Activated naive CD8-positive, alpha-beta T cell treated with anti-CD3 and anti-CD28 coated beads, Interleukin-2, amount 50 U/mL, for 24 hours (primary cell): ENCODE measurements around the gene ABCE1.
"Not testable (repeated sequence)": the region's sequence is repeated elsewhere in the genome, so short reads cannot be mapped to it uniquely, and the experiment has no call there.

Experiments used
- ATAC-seq: fragments of 150-1000 bp; cut with Tn5 transposase; one replicate; pipeline ENCODE4 v1.10.0; 2021
- DNase-seq: peaks from one replicate; pipeline ENCODE4 v3.0.0; 2021
- H3K27ac Mint-ChIP-seq: one replicate; pipeline ENCODE4 v1.8.0; 2021; ENCODE audit warnings: mild to moderate bottlenecking, mixed read lengths
- H3K27me3 Mint-ChIP-seq: one replicate; pipeline ENCODE4 v1.8.0; 2021; ENCODE audit warnings: mixed read lengths
- H3K36me3 Mint-ChIP-seq: one replicate; pipeline ENCODE4 v1.8.0; 2021; ENCODE audit warnings: low read depth, mixed read lengths
- H3K4me1 Mint-ChIP-seq: one replicate; pipeline ENCODE4 v1.8.0; 2021; ENCODE audit warnings: mixed read lengths
- H3K4me3 Mint-ChIP-seq: one replicate; pipeline ENCODE4 v1.8.0; 2021; ENCODE audit warnings: mild to moderate bottlenecking, moderate library complexity, mixed read lengths
- H3K9me3 Mint-ChIP-seq: one replicate; pipeline ENCODE4 v1.8.0; 2021; ENCODE audit warnings: mixed read lengths

Gene ABCE1

DNA sequence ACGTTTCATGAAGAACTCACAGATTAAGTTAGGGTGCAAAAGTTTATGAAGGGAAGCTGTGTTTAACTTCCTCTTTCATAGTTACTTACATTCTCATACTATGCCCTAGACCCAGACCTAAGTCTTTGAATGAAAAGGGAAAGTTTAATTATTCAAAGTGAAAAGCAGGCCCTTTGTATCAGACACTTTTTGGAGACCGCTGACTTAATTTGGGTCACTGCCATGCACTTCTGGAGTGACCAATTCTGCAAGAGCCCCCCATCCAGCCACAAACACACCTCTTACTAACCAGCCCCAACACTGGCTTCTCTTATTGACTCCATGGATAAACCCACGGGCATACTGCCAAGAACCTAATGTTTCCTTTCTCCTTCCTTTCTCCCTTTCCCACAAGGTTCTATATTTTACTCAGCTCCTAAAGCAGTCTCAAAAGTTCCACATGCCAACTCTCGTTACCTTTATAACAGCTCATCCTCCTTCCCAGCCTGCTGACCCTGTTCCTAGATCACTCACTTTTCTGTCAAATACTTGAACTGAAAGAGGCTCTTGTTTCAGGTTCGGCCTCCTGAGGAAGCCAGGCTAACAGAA lies 34.5 kb downstream of the ABCE1 start:
- Mint-ChIP-seq H3K4me3 (peak overlapping the region; percentile 44), H3K27ac (peak overlapping the region; percentile 91), H3K4me1 (peaks cover 50% of the 10 kb centered on the region), H3K27me3 (no peaks in the 10 kb centered on the region), H3K36me3 (peaks cover 60% of the 10 kb centered on the region), H3K9me3 (no peaks in the 10 kb centered on the region)
- DNase-seq (no peak), ATAC-seq (peak; percentile 64)

DNA sequence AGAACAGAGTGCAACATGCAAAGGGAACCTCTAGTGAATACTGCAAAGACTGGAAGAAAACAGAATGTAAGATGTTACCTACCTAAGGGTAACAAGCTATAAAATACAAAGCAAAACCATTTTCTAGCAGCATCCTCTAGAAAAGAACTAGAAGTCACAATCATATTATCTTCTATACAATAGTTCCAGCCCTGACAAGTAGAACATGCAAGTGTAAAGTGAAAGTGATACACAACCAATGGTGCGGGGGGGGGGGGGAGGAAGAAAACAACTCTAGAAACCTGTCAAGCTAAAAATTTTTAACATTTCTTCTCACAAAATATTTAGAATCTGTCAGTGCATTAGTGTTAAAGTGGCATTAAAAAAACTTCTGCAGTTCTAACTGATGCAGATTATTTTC lies 38.1 kb downstream of the ABCE1 start:
- peaks cover 39% of the 10 kb centered on the region for H3K4me1 Mint-ChIP-seq
- not testable (repeated sequence) for H3K4me3 Mint-ChIP-seq, DNase-seq, H3K27ac Mint-ChIP-seq, H3K27me3 Mint-ChIP-seq, ATAC-seq, H3K9me3 Mint-ChIP-seq
- peaks cover 63% of the 10 kb centered on the region for H3K36me3 Mint-ChIP-seq

DNA sequence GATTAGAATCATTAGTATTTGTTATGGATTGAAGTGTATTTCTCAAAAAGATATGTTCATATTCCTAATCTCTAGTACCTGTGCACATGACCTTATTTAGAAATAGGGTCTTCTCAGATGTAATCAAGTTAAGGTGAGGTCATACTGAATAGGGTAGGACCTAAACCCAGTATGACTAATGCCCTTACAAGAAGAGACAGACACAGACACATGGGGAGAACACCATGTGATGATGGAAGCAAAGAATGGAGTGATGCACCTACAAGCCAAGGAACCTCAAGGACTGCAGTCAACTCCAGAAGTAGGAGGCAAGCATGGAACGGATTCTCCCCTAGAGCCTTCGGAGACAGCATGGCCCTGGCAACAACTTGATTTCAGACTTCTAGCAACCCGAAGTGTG lies 50.9 kb downstream of the ABCE1 start:
- Mint-ChIP-seq H3K27me3 (no peaks in the 10 kb centered on the region), H3K4me3 (no peak overlapping the region), H3K36me3 (peaks cover 68% of the 10 kb centered on the region), H3K9me3 (no peaks in the 10 kb centered on the region), H3K27ac (no peak overlapping the region), H3K4me1 (peaks cover under 1% of the 10 kb centered on the region)
- ATAC-seq, result peak; percentile 49
- DNase-seq, result no peak

DNA sequence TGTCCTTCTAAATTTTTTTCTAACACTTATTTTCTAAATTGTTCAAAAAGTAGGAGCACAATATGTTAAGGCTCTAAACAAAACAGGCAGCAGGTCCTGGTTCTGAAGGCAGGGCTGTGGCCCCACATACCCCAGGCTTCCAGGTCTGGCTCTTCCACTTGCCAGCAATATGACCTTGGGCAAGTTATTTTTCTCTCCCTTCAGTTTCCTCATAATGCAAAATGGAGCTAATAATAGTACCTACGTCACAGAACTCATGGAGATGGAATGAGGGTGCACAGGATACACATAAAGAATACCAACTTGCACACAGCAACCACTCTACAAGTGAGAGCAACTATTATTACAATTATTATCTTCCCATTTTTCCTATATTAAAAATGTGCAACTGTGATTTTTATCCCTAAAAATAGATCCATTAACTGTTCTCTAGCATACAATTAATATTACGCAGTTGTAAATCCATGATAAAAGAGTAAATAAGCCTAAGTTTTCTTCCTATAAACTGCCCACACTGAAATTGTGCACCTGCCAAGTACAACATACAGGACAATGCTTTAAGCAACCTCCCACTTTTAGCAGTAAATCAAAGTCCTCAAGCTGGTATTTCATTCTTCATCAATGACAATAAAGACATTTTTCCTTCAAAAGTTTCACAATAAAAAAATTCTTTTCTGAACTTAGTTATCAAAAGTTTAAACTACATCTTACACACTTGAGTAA lies 55.2 kb downstream of the ABCE1 start:
- ATAC-seq (no peak), DNase-seq (no peak)
- Mint-ChIP-seq H3K9me3 (no peaks in the 10 kb centered on the region), H3K27ac (peak overlapping the region; percentile 15), H3K4me1 (peaks cover 8% of the 10 kb centered on the region), H3K27me3 (no peaks in the 10 kb centered on the region), H3K36me3 (peaks cover 68% of the 10 kb centered on the region), H3K4me3 (no peak overlapping the region)

DNA sequence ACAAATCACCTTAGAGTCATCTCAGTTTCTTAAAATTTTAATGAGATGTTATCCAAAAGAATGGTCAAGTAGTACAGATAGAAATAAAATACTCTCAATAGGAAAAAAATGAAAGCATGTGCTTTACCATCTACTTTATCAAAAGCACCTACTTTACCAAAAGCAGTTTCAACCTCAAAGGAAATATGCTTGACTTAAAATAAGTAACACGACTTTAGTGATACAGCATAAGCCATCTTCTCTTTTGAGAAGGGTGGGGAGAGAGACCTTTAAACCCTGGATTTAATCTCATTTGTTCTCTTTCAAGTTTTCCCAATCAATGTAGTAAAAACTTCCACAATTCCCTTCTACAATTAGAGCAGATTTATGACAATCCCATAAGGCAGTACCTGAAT lies 55.8 kb downstream of the ABCE1 start:
- Mint-ChIP-seq H3K9me3 (no peaks in the 10 kb centered on the region), H3K27me3 (no peaks in the 10 kb centered on the region), H3K27ac (no peak overlapping the region), H3K4me1 (peaks cover 8% of the 10 kb centered on the region), H3K4me3 (no peak overlapping the region), H3K36me3 (peaks cover 69% of the 10 kb centered on the region)
- ATAC-seq (no peak), DNase-seq (no peak)

DNA sequence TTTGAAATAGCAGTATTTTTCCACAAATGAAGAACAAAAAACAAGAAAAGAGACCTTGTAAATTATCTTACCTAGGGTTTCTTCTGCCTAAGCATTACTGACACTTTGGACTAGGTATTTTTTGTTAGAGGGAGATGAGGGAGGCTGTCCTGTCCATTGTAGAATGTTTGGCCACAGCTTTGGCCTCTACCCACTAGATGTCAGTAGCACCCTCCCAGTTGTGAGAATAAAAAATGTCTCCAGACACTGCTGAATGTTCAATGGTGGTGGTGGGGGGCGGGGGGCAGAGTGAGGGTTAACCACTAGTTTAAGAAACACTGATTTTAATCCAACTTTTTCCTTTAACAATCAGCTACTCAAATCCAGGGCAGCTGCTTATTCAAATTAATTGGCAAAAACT lies 56.5 kb downstream of the ABCE1 start:
- no peak for DNase-seq
- Mint-ChIP-seq H3K27me3 (no peaks in the 10 kb centered on the region), H3K27ac (no peak overlapping the region), H3K36me3 (peaks cover 68% of the 10 kb centered on the region), H3K9me3 (no peaks in the 10 kb centered on the region), H3K4me3 (no peak overlapping the region), H3K4me1 (peaks cover 8% of the 10 kb centered on the region)
- ATAC-seq, result no peak

DNA sequence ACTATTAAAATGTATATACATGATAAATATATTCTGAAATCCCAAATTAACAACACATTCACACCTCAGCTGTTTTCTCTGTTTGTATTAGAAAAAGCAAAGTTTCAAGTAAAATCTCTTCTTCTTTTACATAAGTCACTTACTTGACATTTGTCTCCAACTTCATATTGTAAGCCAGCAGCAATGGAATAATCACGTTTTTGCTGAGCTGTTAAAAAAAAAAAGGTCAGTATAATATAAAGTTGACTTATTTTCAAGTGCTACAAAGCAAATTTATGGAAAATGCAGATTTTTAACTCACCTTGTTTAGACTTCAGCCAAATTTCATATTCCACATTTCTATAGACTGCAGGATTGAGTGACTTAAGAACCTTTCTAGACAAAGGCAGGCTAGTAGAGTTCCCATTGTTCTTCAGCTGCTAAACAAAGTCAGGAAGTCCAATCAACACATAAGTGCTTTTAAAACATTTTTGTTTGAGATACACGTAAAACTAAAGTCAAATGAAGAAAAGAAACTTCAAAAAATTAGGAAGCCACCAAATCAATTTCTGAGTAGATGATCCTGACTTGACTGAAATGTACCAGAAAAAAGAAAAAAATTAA lies 57.3 kb downstream of the ABCE1 start:
- no peak for ATAC-seq
- H3K27ac Mint-ChIP-seq, result no peak overlapping the region
- H3K9me3 Mint-ChIP-seq, result no peaks in the 10 kb centered on the region
- H3K4me3 Mint-ChIP-seq, result no peak overlapping the region
- H3K36me3 Mint-ChIP-seq, result peaks cover 64% of the 10 kb centered on the region
- H3K4me1 Mint-ChIP-seq, result peaks cover 8% of the 10 kb centered on the region
- no peak for DNase-seq
- H3K27me3 Mint-ChIP-seq, result no peaks in the 10 kb centered on the region

DNA sequence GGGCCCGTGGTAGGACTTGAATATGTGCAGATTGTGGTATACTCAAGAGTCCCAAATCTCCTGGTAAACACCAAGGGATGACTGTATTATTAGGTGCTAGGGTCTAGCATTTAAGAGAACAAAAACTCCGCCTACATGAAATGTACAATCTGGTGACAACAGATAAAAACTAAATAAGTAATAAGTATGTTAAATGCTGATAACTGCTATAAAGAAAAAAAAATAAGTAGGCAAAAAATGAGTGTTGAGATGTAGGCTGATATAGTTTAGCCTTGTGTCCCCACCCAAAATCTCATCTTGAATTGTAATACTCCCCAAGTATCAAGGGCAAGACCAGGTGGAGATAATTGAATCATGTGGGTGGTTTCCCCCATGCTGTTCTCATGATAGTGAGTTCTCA lies 58.9 kb downstream of the ABCE1 start:
- Mint-ChIP-seq H3K4me1 (peaks cover 8% of the 10 kb centered on the region), H3K9me3 (no peaks in the 10 kb centered on the region), H3K4me3 (no peak overlapping the region), H3K27ac (no peak overlapping the region), H3K27me3 (no peaks in the 10 kb centered on the region), H3K36me3 (peaks cover 66% of the 10 kb centered on the region)
- DNase-seq, result no peak
- ATAC-seq, result no peak

DNA sequence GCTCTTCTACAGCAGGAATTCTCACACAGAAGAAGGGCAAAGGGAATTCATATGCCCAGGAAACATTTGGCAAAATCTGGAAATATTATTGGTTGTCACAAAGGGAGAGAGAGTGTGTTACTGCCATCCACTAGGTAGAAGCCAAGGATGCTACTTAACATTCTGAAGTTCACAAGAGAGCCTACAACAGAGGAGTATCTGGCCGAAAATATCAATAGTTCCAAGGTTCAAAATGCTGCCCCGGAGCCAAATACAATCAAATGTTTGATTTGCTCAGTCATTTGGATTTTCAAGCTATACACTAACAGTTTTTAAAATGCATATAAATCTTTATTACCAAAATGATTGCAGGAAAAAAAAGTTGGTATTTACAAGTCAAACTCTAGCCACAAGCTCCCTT lies 63.4 kb downstream of the ABCE1 start:
- H3K4me1 Mint-ChIP-seq, result no peaks in the 10 kb centered on the region
- H3K36me3 Mint-ChIP-seq, result peaks cover 47% of the 10 kb centered on the region
- no peak for DNase-seq
- no peak overlapping the region for H3K27ac Mint-ChIP-seq
- no peak for ATAC-seq
- H3K9me3 Mint-ChIP-seq, result no peaks in the 10 kb centered on the region
- no peak overlapping the region for H3K4me3 Mint-ChIP-seq
- H3K27me3 Mint-ChIP-seq, result no peaks in the 10 kb centered on the region

DNA sequence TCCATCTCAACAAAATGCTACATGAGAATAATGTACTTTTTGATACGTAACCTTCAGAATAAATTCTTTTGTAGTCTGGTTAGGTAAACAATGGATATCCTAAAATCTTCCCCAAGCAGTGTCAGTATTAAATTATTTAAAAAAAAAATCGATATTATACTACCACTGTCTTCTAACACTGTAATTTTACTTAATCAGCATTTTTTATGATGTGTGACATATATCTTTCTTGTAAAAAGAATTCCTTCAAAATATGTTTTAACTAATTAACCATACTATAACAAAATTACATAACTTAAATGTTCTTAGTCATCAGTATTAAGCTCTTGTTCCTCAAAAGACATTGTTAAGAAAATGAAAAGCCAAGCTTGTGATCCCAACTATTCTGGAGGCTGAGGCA lies 69.8 kb downstream of the ABCE1 start:
- H3K27me3 Mint-ChIP-seq, result no peaks in the 10 kb centered on the region
- H3K4me1 Mint-ChIP-seq, result peaks cover 28% of the 10 kb centered on the region
- ATAC-seq, result no peak
- no peak overlapping the region for H3K27ac Mint-ChIP-seq
- no peaks in the 10 kb centered on the region for H3K9me3 Mint-ChIP-seq
- no peak for DNase-seq
- peaks cover 48% of the 10 kb centered on the region for H3K36me3 Mint-ChIP-seq
- no peak overlapping the region for H3K4me3 Mint-ChIP-seq

DNA sequence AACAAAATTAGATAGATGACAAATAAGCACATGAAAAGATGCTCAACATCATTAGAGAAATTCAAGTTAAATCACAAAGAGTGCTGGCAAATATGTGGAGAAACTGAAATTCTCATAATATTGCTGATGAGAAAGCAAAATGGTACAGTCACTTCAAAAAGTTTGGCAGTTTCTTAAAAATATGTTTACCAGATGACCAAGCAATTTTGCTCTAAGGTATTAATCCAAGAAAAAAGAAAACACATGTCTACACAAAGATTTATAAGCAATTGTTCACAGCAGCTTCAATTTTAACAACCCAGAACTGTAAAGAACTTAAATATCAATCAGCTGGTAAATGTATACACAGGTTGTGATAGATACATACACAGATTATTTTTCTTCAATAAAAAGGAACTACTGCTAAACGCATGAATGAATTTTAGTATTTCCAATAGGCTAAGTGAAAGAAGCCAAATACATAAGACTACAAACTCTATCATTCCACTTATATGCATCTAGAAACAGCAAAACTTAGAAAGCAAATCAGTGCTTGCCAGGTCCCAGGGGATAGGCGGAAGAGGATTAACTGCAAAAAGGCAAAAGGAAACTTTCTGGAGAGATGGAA lies 70.6 kb downstream of the ABCE1 start:
- DNase-seq (no peak), ATAC-seq (no peak)
- H3K4me3 Mint-ChIP-seq, result no peak overlapping the region
- peaks cover 34% of the 10 kb centered on the region for H3K4me1 Mint-ChIP-seq
- H3K36me3 Mint-ChIP-seq, result peaks cover 47% of the 10 kb centered on the region
- peak overlapping the region; percentile 59 for H3K27ac Mint-ChIP-seq
- no peaks in the 10 kb centered on the region for H3K27me3 Mint-ChIP-seq
- H3K9me3 Mint-ChIP-seq, result no peaks in the 10 kb centered on the region

DNA sequence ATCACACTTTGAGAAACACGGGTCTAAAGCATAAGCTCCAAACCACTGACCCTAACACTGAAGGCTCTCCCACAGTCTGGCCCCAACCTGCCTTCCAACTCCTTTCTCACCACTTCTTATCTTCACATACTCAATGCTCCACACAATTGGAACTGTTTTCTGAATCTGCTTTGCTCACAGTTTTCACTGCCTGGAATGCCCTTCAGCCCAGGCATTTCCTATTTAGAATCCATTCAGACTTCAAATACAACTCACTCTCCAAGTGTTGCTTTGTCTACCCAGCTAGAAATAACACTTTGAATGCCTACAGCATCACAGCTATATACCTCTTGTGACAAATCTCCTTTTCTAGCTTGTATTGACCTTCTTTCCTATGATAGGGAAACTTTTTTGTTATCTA lies 72.1 kb downstream of the ABCE1 start:
- DNase-seq, result no peak
- Mint-ChIP-seq H3K36me3 (peaks cover 61% of the 10 kb centered on the region), H3K4me1 (peaks cover 45% of the 10 kb centered on the region), H3K27me3 (no peaks in the 10 kb centered on the region), H3K4me3 (no peak overlapping the region), H3K9me3 (no peaks in the 10 kb centered on the region), H3K27ac (no peak overlapping the region)
- no peak for ATAC-seq

DNA sequence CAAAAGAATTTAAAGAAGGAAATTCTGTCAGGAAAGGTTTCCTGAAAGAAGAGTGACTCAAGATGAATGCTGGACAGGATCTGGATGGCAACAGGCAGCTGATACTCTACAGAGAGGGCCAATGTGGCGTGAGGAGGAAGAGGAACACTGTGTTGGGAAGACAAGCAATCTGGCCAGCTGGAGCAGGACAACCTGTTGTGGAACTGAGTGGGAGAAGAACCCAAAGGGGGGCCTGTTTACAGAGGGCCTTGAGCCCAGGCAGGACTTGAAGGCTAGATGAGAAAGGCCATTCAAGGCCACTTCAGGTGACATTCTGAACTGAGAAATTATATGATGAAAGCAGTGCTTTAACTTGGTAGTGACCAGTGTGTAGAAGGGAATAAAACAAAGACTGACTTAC lies 73.8 kb downstream of the ABCE1 start:
- Mint-ChIP-seq H3K4me1 (peaks cover 60% of the 10 kb centered on the region), H3K36me3 (peaks cover 60% of the 10 kb centered on the region), H3K27me3 (no peaks in the 10 kb centered on the region), H3K27ac (peak overlapping the region; percentile 17), H3K9me3 (no peaks in the 10 kb centered on the region), H3K4me3 (no peak overlapping the region)
- DNase-seq (no peak), ATAC-seq (no peak)

DNA sequence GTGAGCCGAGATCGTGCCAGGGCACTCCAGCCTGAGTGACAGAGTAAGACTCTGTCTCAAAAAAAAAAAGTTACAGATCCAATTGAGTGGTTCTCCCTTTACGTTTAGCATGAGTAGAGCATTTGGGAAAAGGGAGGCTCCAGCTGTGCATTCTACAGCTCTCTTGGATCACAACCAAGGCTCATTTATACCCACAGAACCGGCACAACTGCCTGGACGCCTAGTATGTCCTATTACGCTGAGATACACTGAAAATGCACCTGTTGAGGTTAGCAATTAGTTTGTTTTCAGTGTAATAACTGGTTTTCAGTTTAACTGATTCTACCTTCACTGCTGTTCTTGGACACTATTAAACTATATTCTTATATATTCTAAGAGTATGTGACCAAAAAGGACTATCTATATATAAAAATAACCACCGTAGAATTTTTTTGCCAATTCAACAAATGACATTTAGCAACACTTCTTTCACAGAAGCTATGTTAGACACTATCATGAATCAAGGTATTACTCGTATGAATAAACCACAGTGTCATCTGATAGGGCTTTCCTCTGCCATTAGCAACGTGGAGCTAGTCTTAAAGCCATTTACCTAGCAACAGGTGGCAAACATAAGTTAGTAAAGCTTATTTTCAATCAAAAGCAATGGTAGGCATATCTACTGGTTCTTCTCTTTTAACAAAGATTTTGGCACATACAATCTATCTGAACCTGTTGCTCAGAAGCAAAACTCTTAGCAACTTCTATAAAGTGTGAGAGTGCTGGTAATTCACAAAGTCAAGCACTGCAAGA lies 78.7 kb downstream of the ABCE1 start:
- no peak for ATAC-seq
- peaks cover 48% of the 10 kb centered on the region for H3K36me3 Mint-ChIP-seq
- no peaks in the 10 kb centered on the region for H3K27me3 Mint-ChIP-seq
- peak overlapping the region; percentile 93 for H3K4me3 Mint-ChIP-seq
- peak overlapping the region; percentile 97 for H3K27ac Mint-ChIP-seq
- H3K9me3 Mint-ChIP-seq, result no peaks in the 10 kb centered on the region
- H3K4me1 Mint-ChIP-seq, result peaks cover 57% of the 10 kb centered on the region
- DNase-seq, result no peak
